Subcutaneous adipose tissue (tissue), 4 donors: Measurements from ENCODE around the gene CKM. TPM values are rescaled to one million over a fixed set of nuclear protein-coding genes. Genes with fewer than 3 reads are reported as not detected.

Source experiments
- total RNA-seq, 4 donors: library from RNA; depleted of rRNA; stranded (reverse); fragments of >200 nt; gene quantifications; one replicate each; pipeline ENCODE4 v1.1.0, GENCODE V29; 2016
- TF ChIP-seq, protein P1 (sequence below): fragments of 450-650 bp; IDR thresholded peaks from one replicate; pipeline ENCODE4 v1.5.1; 2016; ENCODE audit warnings: low read depth, mild to moderate bottlenecking, control low read depth, antibody characterized with exemption, moderate library complexity

The CKM gene
- total RNA-seq, 4 donors from 2014 or later = not detected

- TF ChIP-seq, protein P1, sequence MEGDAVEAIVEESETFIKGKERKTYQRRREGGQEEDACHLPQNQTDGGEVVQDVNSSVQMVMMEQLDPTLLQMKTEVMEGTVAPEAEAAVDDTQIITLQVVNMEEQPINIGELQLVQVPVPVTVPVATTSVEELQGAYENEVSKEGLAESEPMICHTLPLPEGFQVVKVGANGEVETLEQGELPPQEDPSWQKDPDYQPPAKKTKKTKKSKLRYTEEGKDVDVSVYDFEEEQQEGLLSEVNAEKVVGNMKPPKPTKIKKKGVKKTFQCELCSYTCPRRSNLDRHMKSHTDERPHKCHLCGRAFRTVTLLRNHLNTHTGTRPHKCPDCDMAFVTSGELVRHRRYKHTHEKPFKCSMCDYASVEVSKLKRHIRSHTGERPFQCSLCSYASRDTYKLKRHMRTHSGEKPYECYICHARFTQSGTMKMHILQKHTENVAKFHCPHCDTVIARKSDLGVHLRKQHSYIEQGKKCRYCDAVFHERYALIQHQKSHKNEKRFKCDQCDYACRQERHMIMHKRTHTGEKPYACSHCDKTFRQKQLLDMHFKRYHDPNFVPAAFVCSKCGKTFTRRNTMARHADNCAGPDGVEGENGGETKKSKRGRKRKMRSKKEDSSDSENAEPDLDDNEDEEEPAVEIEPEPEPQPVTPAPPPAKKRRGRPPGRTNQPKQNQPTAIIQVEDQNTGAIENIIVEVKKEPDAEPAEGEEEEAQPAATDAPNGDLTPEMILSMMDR = no peak
Observed at GRCh38 chr19:45352914-45353796, 30.5 kb upstream of the CKM start.

DNA sequence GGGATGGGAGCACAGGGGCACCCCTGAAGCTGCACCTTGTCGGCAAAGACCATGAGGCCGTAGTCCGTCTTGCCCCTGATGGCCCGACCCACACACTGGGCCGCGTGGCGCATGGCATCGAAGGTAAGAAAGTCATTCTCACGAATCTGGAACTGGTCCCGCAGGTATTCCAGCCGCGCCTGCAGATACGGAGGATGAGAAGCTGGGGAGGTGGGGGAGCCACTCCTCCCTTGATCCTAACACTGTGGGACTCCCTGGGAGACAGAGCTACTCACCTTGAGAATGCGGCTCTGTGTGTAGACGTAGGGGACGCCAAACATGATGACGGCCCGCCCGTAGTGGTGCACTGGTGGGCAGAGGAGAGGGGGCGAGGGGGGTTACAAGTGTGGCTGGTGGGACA lies 29.8 kb upstream of the CKM start:
- TF ChIP-seq, protein P1 = no peak

DNA sequence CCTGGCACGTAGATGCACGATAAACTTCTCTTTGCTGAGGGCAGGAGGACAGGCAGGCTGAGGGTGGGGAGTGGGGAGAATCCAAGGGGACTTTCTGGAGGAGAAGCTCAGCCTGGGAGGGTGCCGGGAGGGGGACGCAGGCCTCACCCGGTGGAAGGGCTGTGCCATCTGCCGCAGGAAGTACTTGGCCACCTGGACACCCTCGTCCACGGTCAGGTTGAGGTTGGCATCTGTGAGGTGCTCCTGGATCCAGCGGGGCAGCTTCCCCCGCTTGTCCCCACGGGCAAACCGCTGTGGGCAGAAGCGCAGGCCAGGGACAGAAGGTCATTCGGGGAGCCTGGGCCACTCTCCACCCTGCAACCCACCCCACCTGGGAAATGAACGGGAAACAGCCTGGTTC lies 29.4 kb upstream of the CKM start:
- TF ChIP-seq, protein P1 = no peak

GRCh38 chr19:45351401-45351952 lies 28.8 kb upstream of the CKM start:
- TF ChIP-seq, protein P1 = no peak

DNA sequence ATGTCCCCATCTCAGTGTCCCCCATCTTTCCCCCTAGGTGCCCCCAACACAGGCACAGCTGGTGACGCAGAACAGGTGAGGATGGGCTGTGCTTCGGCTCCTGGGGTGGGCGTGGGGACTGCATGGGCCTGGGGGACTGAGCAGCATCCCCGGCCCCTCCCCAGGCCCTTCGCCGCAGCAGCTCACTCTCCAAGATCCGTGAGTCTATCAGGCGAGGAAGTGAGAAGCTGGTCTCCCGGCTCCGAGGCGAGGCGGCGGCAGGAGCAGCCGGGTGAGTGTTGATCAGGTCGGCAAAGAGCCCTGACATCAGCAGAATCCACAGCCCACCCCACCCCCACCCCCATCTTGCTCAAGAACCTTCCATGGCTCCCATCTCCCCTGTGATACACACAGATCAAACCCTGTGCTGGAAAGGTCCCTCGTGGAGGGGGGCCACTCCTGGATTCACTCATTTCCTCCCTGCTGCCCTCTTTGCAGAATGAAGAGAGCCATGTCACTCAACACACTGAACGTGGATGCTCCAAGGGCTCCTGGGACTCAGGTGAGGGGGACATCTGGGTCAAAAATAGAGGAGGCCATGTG lies 27.9 kb upstream of the CKM start:
- TF ChIP-seq, protein P1 = no peak

- TF ChIP-seq, protein P1 = no peak
Observed at GRCh38 chr19:45349430-45349941, 26.8 kb upstream of the CKM start.

GRCh38 chr19:45349126-45349415 lies 26.4 kb upstream of the CKM start:
- TF ChIP-seq, protein P1 = no peak
